Adrenal gland (tissue), 12 donors: ENCODE data around the gene SYNE2. TPM values are rescaled to one million over a fixed set of nuclear protein-coding genes. Genes with fewer than 3 reads are reported as not detected.
A peak's percentile ranks its signal among the peaks of the same experiment; 100 is the strongest.

ENCODE experiments used
- DNase-seq, 7 donors: peaks; one replicate each; pipeline ENCODE4 v3.0.0-alpha.2; 2019 to 2020
- H3K27ac ChIP-seq, 5 donors: fragments of 200-600 bp; sonication (generic) in 4 of 5; 1 replicate in 3 of 5; 2 replicates in 2 of 5; pipeline versions ENCODE4 v1.5.1 to v1.8.0; 2016 to 2020; ENCODE audit warnings: mild to moderate bottlenecking in 1 of 5
- H3K27me3 ChIP-seq: fragments of 200-600 bp; 2 replicates; pipeline ENCODE4 v1.8.0; 2021
- H3K36me3 ChIP-seq, 2 donors: fragments of 200-600 bp; replicated peaks in 1 of 2; 1 replicate in 1 of 2; 2 replicates in 1 of 2; pipeline versions ENCODE4 v1.5.1 to v1.8.0; 2018 to 2022
- H3K4me1 ChIP-seq, 2 donors: fragments of 200-600 bp; replicated peaks in 1 of 2; 1 replicate in 1 of 2; 2 replicates in 1 of 2; pipeline versions ENCODE4 v1.5.1 to v1.8.0; 2018 to 2021
- H3K4me3 ChIP-seq, 4 donors: fragments of 200-600 bp; sonication (generic) in 3 of 4; one replicate each; pipeline ENCODE4 v1.5.1; 2016 to 2018
- H3K9me3 ChIP-seq, 3 donors: fragments of 200-600 bp; sonication (generic) in 1 of 3; replicated peaks in 1 of 3; 1 replicate in 2 of 3; 2 replicates in 1 of 3; pipeline versions ENCODE4 v1.5.1 to v1.8.0; 2016 to 2021
- CTCF ChIP-seq, 6 experiments: fragments of 450-650 bp in 4 of 6; fragments of 200-600 bp in 2 of 6; sonication (generic) in 1 of 6; IDR thresholded peaks; 1 replicate in 5 of 6; 2 replicates in 1 of 6; pipeline versions ENCODE4 v1.5.1 to v1.8.0; 2016 to 2021; ENCODE audit warnings: antibody characterized with exemption in 6 of 6, mild to moderate bottlenecking in 2 of 6, moderate library complexity in 1 of 6
- POLR2A ChIP-seq, 2 donors: fragments of 450-650 bp; IDR thresholded peaks; one replicate each; pipeline ENCODE4 v1.6.1; 2017; ENCODE audit warnings: antibody characterized with exemption in 2 of 2, mild to moderate bottlenecking in 2 of 2, moderate library complexity in 1 of 2
- WGBS, 4 donors: extraction: QIAGEN DNeasy Blood & Tissue Kit in 2 of 4; methylation state at CpG; one replicate each; pipeline versions ENCODE4 v1.1.5 to v1.1.7; 2013 to 2017; 5-methylcytosine and 5-hydroxymethylcytosine counted together
- intact Hi-C, 2 donors: fragments of 100-400 bp; cut with DNase I; formaldehyde crosslinking; loops; one replicate each; pipeline versions ENCODE4 v1.14.1 to v1.15.0; 2022 to 2023
- polyA plus RNA-seq, 3 donors: library from polyadenylated mRNA; stranded (reverse); fragments of 200-250 nt in 2 of 3; fragments of 350-450 nt in 1 of 3; fragmentation: Illumina TruSeq in 1 of 3; extraction: RNeasy Lipid Tissue Mini Kit (QIAGEN cat#74804) in 1 of 3; gene quantifications; one replicate each; pipeline ENCODE4 v1.2.3, GENCODE V29; 2013 to 2014
- total RNA-seq, 9 donors: library from RNA; depleted of rRNA in 4 of 9; stranded (reverse); fragments of >200 nt in 4 of 9; fragments of 120-200 nt in 1 of 9; fragmentation: NEBNext Ultra II Directional in 1 of 9; extraction: Animal tissue kit (Norgen Biotek cat#: 25700) in 1 of 9; gene quantifications; one replicate each; pipeline versions ENCODE4 v1.1.0 to v1.2.4, GENCODE V29; 2013 to 2023
- donor health status: healthy with polysubstance abuse.
- donor health status: Bipolar disorder and iron deficiency.
- donor health status: DM: yes; HTN: yes; CAD: no.
- donor health status: DM: no; HTN: no; CAD: no.
- donor health status: DM: no; HTN: no; CAD: no.
- donor health status: DM: yes; HTN: yes; CAD: no.

Gene SYNE2
- total and polyA plus RNA-seq, 12 donors = 21.4 to 140 (median 56.1) TPM

- Histone ChIP-seq H3K27me3 (no peaks in the 10 kb centered on the region), H3K4me1 (peaks cover 44 to 72% of the 10 kb centered on the region in 2 donors), H3K36me3 (no peaks in the 10 kb centered on the region), H3K4me3 (peak overlapping the region in 1 of 4 donors; percentile 45), H3K27ac (peak overlapping the region; percentile 27 to 93 (median 78)), H3K9me3 (no peaks in the 10 kb centered on the region)
- intact Hi-C loops = loop anchor here in 1 of 2 donors (10.0 kb wide), 1 partner anchor 54 kb away; no protein-coding TSS in a partner anchor
- 33 to 52% (median 47%) methylated on average over 3 of the region's 3 CpGs for WGBS, 4 donors
- TF ChIP-seq CTCF (IDR thresholded peaks at IDR 0.05) = no peak
- peak in 1 of 2 donors; percentile 34 for TF ChIP-seq POLR2A (IDR thresholded peaks at IDR 0.05)
- DNase-seq = peak in 2 of 7 donors; percentile 46 to 56
These were observed 345.7 kb downstream of the SYNE2 start for GRCh38 chr14:64198486-64198885.

GRCh38 chr14:64200170-64200569, 347.4 kb downstream of the SYNE2 start:
- peaks cover 44 to 62% of the 10 kb centered on the region in 2 donors for H3K4me1 ChIP-seq
- WGBS, 4 donors = 18 to 41% (median 28%) methylated on average over 4 of the region's 4 CpGs

GRCh38 chr14:64201296-64201695, 348.5 kb downstream of the SYNE2 start:
- no peak for DNase-seq
- no peaks in the 10 kb centered on the region for H3K36me3 ChIP-seq
- H3K27ac ChIP-seq = peak overlapping the region in 3 of 5 donors; percentile 68 to 93 (median 80)
- peaks cover 35 to 51% of the 10 kb centered on the region in 2 donors for H3K4me1 ChIP-seq
- intact Hi-C loops = no loop called here
- no peaks in the 10 kb centered on the region for H3K27me3 ChIP-seq
- no peak overlapping the region for H3K4me3 ChIP-seq
- TF ChIP-seq POLR2A (IDR thresholded peaks at IDR 0.05) = no peak
- no peak for TF ChIP-seq CTCF (IDR thresholded peaks at IDR 0.05)
- H3K9me3 ChIP-seq = no peaks in the 10 kb centered on the region
- WGBS, 4 donors = 84 to 100% (median 90%) methylated on average over 2 to 7 of the region's 7 CpGs

More at GRCh38 chr14:64200170-64200569, 347.4 kb downstream of the SYNE2 start:
- intact Hi-C loops = no loop called here
- no peak for TF ChIP-seq CTCF (IDR thresholded peaks at IDR 0.05)
- TF ChIP-seq POLR2A (IDR thresholded peaks at IDR 0.05) = peak in 1 of 2 donors; percentile 60
- DNase-seq = peak; percentile 57 to 81 (median 74)
- no peak overlapping the region for H3K4me3 ChIP-seq
- H3K36me3 ChIP-seq = no peaks in the 10 kb centered on the region
- peak overlapping the region; percentile 25 to 93 (median 68) for H3K27ac ChIP-seq
- H3K9me3 ChIP-seq = no peaks in the 10 kb centered on the region
- H3K27me3 ChIP-seq = no peaks in the 10 kb centered on the region

GRCh38 chr14:64201921-64202545, 349.2 kb downstream of the SYNE2 start:
- H3K27ac ChIP-seq = no peak overlapping the region
- 96 to 98% (median 96%) methylated on average over 18 of the region's 18 CpGs for WGBS, 4 donors
- H3K4me1 ChIP-seq = peaks cover 31 to 45% of the 10 kb centered on the region in 2 donors
- intact Hi-C loops = no loop called here
- H3K36me3 ChIP-seq = no peaks in the 10 kb centered on the region
- no peak overlapping the region for H3K4me3 ChIP-seq
- no peak for TF ChIP-seq POLR2A (IDR thresholded peaks at IDR 0.05)
- no peaks in the 10 kb centered on the region for H3K9me3 ChIP-seq
- no peaks in the 10 kb centered on the region for H3K27me3 ChIP-seq
- no peak for DNase-seq

GRCh38 chr14:64202716-64203115, 349.9 kb downstream of the SYNE2 start:
- TF ChIP-seq POLR2A (IDR thresholded peaks at IDR 0.05) (no peak), CTCF (IDR thresholded peaks at IDR 0.05) (no peak)
- intact Hi-C loops = no loop called here
- Histone ChIP-seq H3K9me3 (no peaks in the 10 kb centered on the region), H3K4me1 (peaks cover 29 to 39% of the 10 kb centered on the region in 2 donors), H3K4me3 (no peak overlapping the region), H3K27ac (no peak overlapping the region), H3K36me3 (no peaks in the 10 kb centered on the region), H3K27me3 (no peaks in the 10 kb centered on the region)
- WGBS, 4 donors = 84 to 93% (median 90%) methylated on average over 10 of the region's 10 CpGs
- no peak for DNase-seq
